Left cardiac atrium (tissue), 4 donors: Measurements from ENCODE around the gene TSPOAP1. TPM values are rescaled to one million over a fixed set of nuclear protein-coding genes. Genes with fewer than 3 reads are reported as not detected.
"Not testable (repeated sequence)": the region's sequence is repeated elsewhere in the genome, so short reads cannot be mapped to it uniquely, and the experiment has no call there.

ENCODE experiments used
- ATAC-seq, 2 donors: fragments of 200-7000 bp; cut with Tn5 transposase; one replicate each; pipeline ENCODE4 v1.9.1; 2020; ENCODE audit warnings: mild to moderate bottlenecking in 2 of 2, moderate library complexity in 2 of 2
- DNase-seq: peaks from one replicate; pipeline ENCODE4 v3.0.0-alpha.2; 2020
- intact Hi-C, 2 donors: fragments of 100-400 bp; cut with DNase I; formaldehyde crosslinking; loops; one replicate each; pipeline versions ENCODE4 v1.14.1 to v1.15.1; 2022 to 2023
- total RNA-seq, 2 donors: library from RNA; stranded (reverse); fragmentation: NEBNext Ultra II Directional; extraction: Animal tissue kit (Norgen Biotek cat#: 25700); gene quantifications; one replicate each; pipeline ENCODE4 v1.2.1, GENCODE V29; 2021
- donor health status: DM: no; HTN: yes; CAD: no.
- donor health status: DM: no; HTN: yes; CAD: no; lungs with severe emphysema.
- donor health status: DM: yes; HTN: yes; CAD: no.
- donor health status: Dilated cardiomyopathy.

TSPOAP1 gene
- total RNA-seq, 2 donors from 2014 or later = 8.8 to 9.0 TPM

DNA sequence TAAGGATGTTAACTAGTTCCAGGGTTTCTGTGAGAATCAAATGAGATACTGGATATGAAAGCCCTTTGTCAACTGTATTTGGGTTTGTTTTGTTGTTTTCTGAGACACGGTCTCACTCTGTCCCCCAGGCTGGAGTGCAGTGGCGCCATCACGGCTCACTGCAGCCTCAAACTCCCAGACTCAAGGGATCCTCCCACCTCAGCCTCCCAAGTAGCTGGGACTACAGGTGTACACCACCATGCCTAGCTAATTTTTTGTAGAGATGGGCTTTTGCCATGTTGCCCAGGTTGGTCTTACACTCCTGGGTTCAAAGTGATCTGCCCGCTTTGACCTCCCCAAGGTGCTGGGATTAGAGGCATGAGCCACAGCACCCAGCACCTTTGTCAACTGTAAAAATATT lies 14.5 kb upstream of the TSPOAP1 start:
- DNase-seq (no peak), ATAC-seq (no peak)
- intact Hi-C loops = no loop called here

- no peak for ATAC-seq
- DNase-seq = no peak
- intact Hi-C loops = no loop called here
Observed at GRCh38 chr17:58341861-58342475, 13.4 kb upstream of the TSPOAP1 start.

GRCh38 chr17:58341136-58341860 lies 12.7 kb upstream of the TSPOAP1 start:
- DNase-seq, ATAC-seq, intact Hi-C loops: not testable (repeated sequence)

DNA sequence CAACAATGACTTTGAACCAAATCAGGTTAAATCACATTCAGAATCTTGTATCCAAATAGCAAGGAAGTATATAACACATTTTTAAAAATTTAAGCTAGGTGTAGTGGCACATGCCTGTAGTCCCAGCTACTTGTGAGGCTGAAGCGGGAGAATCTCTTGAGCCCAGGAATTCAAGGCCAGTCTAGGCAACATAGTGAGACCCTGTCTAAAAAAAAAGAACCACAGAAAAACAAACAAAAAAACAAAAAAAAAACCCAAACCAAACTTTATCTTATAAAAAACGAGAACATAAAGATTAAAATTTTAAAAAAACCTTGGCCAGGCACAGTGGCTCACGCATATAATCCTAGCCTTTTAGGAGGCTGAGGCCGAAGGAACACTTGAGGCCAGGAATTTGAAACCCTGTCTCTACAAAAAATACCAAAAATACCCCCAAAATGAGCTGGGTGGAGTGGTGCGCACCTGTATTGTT lies 11.8 kb upstream of the TSPOAP1 start:
- no peak for ATAC-seq
- intact Hi-C loops = no loop called here
- no peak for DNase-seq

GRCh38 chr17:58339755-58340404 lies 11.3 kb upstream of the TSPOAP1 start:
- intact Hi-C loops = no loop called here
- ATAC-seq = no peak
- DNase-seq = no peak

GRCh38 chr17:58338841-58339754 lies 10.5 kb upstream of the TSPOAP1 start:
- ATAC-seq (peak in 1 of 2 donors; percentile 73), DNase-seq (peak; percentile 51)
- intact Hi-C loops = no loop called here

- ATAC-seq = peak in 1 of 2 donors; percentile 1
- DNase-seq = no peak
- intact Hi-C loops = no loop called here
Observed at GRCh38 chr17:58338454-58338840, 9.9 kb upstream of the TSPOAP1 start.

- intact Hi-C loops = no loop called here
- ATAC-seq (peak; percentile 84 to 91), DNase-seq (peak; percentile 77)
Observed at GRCh38 chr17:58337600-58338453, 9.2 kb upstream of the TSPOAP1 start.

- intact Hi-C loops = no loop called here
- DNase-seq (no peak), ATAC-seq (no peak)
Observed at GRCh38 chr17:58337210-58337599, 8.6 kb upstream of the TSPOAP1 start.

DNA sequence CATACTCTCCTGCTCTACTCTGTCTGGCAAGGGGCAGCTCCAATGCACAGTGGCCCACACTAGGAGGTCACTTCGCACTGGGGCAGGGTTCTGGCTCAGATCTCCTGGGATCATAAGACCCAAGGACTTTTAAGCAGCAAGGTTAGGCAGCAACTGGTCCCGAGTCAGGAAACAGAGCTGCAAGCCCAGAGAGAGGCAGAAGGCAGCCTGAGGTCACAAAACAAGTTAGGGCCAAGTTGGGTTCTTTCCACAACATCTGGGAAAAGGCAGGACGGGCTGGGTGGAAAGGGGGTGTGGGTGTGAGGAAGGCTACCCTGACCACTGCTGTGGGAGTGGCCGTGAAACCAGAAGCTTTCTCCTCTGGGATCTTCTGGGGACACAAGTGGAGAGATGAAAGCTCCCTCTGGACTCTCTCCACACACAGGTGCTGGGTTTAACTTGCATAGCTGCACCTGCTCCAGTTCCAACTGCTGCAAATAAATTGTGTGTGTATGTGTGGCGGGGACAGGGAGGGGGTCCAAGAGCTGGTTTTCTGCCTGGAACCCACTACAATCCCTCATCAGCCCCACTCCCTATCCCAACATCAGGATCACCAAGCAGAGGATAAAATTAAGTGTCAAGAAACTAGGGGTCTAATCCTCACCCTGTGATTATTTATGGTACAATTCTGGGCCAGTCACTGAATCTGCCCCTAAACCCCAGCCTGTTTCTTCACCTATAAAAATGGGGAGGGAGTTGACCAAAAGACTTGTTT lies 8.0 kb upstream of the TSPOAP1 start:
- ATAC-seq = peak in 1 of 2 donors; percentile 2
- no peak for DNase-seq
- intact Hi-C loops = no loop called here

- intact Hi-C loops = no loop called here
- DNase-seq = no peak
- ATAC-seq = no peak
Observed at GRCh38 chr17:58335779-58336455, 7.3 kb upstream of the TSPOAP1 start.

DNA sequence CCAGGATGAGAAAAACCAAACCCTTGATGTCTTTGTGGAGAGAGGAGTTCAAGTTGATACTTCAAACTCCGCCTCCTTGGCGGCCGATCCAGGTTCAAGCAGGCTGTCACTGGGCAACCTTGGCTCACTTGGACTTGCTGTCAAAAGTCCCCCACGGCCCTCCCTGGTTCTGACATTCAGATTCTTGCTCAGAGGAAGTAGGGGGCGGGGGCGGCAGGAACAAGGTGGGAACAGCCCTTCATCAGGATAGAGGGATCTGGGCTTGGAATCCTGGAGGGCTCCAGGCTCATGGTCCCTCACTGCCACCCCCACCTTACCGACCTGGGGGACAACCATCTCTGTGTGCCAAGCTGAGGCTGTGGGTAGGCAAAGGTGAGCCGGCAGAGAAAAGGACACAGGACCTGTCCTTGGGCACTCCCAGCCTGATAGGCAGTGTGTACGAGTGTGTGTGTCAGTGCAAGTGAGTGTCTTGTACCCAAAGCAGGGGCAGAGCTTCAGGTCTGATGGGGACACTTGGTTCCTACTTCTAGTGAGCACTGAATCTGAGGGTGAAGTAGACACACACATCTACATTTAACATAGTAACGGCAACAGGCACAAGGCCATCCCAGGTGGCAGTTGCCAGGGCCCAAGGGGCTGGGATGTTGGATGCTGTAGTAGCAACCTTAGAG lies 6.6 kb upstream of the TSPOAP1 start:
- ATAC-seq = no peak
- DNase-seq = no peak
- intact Hi-C loops = no loop called here

DNA sequence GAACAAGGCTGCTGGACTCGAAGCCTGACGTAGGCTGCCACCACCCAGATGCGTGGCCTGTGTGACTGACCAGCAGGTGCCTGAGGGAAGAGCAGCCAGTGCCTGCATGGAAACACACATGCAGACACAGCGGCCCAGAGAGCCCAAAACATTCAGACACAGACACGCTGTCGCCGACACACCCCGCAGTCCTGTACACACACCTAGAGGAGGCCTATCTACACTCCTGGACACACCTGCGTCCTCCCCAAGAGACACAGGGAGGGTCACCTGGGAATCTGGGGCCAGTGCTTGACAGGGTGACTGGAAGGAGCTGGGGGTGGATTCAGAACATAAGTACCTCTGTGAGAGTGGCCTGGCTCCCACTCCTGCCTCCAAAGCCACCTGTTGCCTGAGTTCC lies 6.1 kb upstream of the TSPOAP1 start:
- intact Hi-C loops = no loop called here
- no peak for DNase-seq
- no peak for ATAC-seq

GRCh38 chr17:58334256-58334655 lies 5.7 kb upstream of the TSPOAP1 start:
- ATAC-seq = no peak
- DNase-seq = no peak
- intact Hi-C loops = no loop called here

- ATAC-seq (no peak), DNase-seq (no peak)
- intact Hi-C loops = no loop called here
Observed at GRCh38 chr17:58333736-58334207, 5.2 kb upstream of the TSPOAP1 start.
